PFSK-1 (cell line): ENCODE data around the gene KRT9.

ENCODE experiments used
- POLR2AphosphoS5 ChIP-seq: IDR thresholded peaks from 2 replicates; pipeline ENCODE4 v1.6.1; 2012; ENCODE audit warnings: low read depth, mild to moderate bottlenecking, control low read depth, low read length, moderate library complexity
- TAF1 ChIP-seq: IDR thresholded peaks from 2 replicates; pipeline ENCODE4 v1.6.1; 2012; ENCODE audit warnings: low read length, control low read depth, borderline replicate concordance; ENCODE audit not compliant: insufficient read depth
- TF ChIP-seq, protein P1 (sequence below), 2 experiments: IDR thresholded peaks; 2 replicates each; pipeline versions ENCODE4 v1.6.1 to v1.8.0; 2011 to 2012; ENCODE audit warnings: low read depth in 2 of 2, low read length in 2 of 2, control low read depth in 1 of 2, inconsistent platforms in 1 of 2, mild to moderate bottlenecking in 1 of 2, moderate library complexity in 1 of 2; ENCODE audit not compliant: insufficient read depth in 1 of 2

DNA sequence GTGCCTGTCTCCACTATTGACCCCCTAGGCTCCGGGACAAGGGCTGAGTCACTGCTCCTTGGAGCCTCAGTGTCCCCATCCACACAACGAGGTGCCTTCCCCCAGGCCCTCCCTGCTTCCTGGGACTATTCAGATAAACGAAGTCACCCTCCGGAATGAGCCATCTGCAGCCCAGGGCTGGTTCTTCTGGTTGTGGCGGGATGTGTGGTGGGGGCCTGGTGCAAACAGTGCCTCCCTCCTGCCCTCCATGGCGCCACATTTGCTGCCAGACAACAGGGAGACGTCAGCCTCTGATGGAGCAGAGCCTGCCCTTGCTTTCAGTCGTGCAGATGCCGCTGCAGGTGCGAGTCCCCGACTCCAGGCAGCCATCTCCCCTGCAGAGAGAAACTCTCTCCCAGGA lies 45.8 kb upstream of the KRT9 start:
- TF ChIP-seq, protein P1, sequence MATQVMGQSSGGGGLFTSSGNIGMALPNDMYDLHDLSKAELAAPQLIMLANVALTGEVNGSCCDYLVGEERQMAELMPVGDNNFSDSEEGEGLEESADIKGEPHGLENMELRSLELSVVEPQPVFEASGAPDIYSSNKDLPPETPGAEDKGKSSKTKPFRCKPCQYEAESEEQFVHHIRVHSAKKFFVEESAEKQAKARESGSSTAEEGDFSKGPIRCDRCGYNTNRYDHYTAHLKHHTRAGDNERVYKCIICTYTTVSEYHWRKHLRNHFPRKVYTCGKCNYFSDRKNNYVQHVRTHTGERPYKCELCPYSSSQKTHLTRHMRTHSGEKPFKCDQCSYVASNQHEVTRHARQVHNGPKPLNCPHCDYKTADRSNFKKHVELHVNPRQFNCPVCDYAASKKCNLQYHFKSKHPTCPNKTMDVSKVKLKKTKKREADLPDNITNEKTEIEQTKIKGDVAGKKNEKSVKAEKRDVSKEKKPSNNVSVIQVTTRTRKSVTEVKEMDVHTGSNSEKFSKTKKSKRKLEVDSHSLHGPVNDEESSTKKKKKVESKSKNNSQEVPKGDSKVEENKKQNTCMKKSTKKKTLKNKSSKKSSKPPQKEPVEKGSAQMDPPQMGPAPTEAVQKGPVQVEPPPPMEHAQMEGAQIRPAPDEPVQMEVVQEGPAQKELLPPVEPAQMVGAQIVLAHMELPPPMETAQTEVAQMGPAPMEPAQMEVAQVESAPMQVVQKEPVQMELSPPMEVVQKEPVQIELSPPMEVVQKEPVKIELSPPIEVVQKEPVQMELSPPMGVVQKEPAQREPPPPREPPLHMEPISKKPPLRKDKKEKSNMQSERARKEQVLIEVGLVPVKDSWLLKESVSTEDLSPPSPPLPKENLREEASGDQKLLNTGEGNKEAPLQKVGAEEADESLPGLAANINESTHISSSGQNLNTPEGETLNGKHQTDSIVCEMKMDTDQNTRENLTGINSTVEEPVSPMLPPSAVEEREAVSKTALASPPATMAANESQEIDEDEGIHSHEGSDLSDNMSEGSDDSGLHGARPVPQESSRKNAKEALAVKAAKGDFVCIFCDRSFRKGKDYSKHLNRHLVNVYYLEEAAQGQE (IDR thresholded peaks at IDR 0.05; ENCODE audit: insufficient read depth in 1 of 2, low read depth in 2 of 2, low read length in 2 of 2) = no peak
- TF ChIP-seq POLR2AphosphoS5 (no peak), TAF1 (no peak)
